GM19193 (cell line): ENCODE data around the gene AQP5.

Experiments
- POLR2A ChIP-seq: IDR thresholded peaks from 4 replicates; pipeline ENCODE4 v1.6.1; 2011; ENCODE audit not compliant: insufficient read depth, insufficient read length; ENCODE audit errors: extremely low read depth

The AQP5 gene

DNA sequence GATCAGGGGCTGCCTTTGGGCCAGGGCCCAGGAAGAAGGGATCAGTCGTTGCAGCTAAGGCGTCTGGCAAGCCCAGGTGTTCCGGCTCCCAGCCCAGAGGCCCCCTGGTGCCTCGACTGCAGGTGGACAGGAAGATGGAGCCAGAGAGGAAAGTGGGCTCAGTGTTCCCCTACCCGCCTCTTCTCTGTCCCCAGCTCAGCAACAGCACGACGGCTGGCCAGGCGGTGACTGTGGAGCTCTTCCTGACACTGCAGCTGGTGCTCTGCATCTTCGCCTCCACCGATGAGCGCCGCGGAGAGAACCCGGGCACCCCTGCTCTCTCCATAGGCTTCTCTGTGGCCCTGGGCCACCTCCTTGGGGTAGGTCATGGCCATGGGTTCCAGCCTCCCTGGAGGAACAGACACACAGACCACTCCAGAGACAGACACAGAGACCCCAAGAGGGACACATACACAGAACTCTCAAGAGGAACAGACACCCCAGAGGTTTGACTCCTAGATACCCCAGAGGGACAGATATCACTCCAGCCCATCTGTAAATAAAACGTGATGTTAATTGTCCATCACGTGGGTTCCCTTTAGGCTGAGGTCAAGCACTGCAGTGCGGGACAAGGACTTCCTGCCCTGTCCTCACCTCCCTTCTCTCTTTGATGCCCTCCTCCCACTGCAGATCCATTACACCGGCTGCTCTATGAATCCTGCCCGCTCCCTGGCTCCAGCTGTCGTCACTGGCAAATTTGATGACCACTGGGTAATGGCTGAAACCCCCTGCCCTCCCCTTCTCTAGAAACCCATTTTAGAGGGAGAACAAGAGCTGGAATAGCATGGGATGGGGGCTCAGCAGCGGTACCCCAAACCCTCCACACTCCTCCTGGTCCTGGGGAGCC, 7.5 kb upstream of the AQP5 start:
- no peak for TF ChIP-seq POLR2A

DNA sequence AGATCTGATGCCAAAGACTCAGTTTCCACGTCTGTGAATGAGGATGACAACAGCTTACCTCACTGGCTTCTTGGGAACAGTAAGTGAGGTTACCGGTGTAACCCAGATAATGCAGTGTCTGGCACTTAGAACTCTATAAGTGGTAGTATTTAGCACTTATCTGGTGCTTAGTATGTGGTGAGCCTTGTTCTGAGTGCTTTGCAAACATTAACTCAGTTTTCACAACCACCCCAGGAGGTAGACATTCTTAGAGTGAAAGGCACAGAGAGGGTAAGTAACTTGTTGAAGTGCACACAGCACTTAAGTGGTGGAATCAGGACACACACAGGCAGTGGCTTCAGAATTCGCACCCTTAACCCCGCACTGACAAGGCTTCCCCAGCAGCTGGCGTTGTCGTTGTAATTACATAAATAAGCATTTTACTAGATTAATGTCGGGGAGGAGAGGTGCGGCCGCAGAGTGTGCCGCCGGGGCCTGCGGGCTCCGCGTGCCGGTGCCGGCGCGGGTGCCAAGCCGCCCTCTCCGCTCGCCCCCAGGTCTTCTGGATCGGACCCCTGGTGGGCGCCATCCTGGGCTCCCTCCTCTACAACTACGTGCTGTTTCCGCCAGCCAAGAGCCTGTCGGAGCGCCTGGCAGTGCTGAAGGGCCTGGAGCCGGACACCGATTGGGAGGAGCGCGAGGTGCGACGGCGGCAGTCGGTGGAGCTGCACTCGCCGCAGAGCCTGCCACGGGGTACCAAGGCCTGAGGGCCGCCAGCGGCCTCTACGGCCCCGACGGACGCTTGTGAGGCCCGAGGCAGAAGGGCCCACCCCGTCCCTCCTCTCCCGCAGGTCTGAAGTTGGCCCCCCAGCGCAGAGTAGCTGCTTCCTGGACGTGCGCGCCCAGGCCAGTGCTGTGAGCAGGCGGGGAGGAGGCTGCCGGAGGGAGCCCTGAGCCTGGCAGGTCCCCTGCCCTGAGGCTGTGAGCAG, 6.5 kb upstream of the AQP5 start:
- TF ChIP-seq POLR2A, result no peak

DNA sequence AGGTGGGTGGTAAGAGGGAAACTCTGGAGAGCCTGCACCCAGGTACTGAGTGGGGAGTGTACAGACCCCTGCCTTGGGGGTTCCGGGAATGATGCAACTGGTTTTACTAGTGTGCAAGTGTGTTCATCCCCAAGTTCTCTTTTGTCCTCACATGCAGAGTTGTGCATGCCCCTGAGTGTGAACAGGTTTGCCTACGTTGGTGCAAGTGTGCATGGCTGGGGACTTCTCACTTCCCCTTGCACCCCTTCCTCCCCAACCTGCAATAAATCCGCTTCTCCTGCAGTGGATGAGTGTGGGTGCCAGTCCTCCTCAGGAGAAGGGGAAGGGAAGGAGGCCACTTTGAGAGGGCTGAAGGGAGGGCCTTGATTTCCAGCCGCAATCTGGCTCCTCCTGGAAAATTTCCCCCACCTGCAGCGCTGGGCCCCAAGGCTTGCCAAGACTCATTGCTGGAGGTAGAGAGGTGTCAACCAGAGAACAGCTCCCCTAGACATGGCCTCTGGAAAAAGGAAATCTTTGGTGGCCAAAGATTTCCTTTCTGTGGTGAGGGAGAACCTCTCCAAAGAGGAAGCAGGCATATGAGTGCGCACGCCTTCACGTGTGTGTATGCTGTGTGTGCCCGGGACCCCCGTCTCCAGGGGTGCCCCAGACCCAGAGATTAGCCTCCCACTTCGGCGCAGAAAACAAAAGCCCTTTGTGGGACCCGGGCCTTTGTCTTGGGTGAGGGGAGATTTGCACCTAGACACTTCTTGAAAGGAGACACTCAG, 5.6 kb upstream of the AQP5 start:
- TF ChIP-seq POLR2A, result no peak

- no peak for TF ChIP-seq POLR2A
Observed at GRCh38 chr12:49956663-49957569, 4.8 kb upstream of the AQP5 start.

DNA sequence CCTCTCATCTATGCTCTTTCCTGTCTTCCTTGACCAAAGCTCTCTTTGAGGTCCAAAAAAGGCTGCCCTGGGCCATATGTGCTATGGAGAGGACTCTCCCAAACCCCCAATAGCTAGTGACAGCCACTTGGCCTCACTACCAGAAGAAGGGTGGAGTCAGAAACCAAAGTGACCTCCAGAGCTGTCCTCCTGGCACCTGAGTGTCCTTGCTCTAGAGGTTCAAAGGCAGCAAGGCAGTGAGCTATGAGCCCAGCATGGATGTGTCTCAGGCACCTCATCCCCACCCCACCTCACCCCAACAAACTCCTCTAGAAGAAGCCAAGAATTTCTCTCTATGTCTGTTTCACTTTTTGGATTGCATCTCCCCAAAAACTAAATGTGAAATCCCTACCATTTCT, 4.1 kb upstream of the AQP5 start:
- no peak for TF ChIP-seq POLR2A

DNA sequence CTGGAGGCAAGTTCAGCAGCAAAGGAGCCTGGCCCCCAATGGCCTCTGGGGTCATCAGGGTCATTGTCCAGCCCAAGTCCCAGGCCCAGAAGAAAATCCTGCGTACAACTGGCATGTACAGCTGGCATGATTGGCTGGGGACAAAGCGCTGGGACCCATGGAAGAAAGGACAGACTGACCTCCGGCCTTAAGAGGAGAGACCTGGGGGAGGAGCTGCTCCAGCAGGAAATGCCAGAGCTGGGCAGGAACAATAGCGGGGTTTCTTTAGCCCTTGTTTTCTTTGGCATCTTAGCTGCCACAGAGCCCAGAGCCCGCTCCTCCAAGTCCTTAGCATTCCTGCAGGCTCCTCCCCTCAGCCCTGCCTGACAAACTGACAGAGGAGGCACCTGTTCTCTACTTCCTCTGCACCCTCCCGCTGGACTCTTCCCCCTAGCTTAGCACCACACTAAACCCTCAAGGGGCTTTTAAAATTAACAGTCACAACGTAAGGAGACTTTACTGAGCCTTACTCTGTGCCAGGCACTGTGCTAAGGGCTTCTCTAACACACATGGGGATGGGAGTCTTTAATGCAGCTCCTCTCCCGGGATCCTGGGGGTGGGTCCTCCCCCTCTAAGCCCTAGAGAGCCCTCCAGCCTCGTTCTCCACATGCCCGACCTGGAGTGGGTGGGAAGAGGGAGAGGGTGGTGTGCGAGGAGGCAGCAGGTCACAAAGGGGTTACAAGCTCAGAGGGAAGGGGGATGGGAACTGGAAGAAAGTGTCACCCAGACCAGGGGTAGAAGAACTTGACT, 1.8 kb upstream of the AQP5 start:
- no peak for TF ChIP-seq POLR2A

DNA sequence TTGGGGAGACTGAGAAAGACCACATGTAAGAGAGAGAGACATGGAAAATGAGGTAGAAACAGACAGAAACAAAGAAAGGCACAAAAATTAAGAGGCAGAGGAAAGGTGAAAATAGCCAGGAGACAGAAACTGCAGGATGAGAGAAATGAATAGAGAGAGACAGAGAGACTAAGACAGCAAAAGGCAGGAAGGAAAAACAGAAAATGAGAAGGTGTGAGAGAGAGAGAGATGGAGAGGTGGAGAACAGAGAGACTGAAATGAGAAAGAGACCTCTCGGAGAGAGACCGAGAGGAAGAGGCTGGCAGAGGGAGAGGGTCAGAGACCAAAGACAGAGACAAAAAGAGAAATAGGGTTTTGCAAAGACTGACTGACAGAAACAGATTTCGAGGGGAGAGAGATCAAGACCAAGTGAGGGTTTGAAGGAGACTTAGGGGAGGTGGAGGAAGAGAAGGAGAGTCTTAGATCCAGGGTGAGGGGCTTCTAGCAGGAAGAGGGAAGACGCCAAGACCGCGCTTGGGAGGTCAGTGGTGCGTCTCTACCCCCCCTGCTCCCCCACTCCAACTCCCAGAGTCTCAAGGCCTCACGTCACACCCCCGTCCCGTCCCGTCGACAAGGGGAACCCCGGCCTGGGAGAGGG, 1.1 kb upstream of the AQP5 start:
- no peak for TF ChIP-seq POLR2A

DNA sequence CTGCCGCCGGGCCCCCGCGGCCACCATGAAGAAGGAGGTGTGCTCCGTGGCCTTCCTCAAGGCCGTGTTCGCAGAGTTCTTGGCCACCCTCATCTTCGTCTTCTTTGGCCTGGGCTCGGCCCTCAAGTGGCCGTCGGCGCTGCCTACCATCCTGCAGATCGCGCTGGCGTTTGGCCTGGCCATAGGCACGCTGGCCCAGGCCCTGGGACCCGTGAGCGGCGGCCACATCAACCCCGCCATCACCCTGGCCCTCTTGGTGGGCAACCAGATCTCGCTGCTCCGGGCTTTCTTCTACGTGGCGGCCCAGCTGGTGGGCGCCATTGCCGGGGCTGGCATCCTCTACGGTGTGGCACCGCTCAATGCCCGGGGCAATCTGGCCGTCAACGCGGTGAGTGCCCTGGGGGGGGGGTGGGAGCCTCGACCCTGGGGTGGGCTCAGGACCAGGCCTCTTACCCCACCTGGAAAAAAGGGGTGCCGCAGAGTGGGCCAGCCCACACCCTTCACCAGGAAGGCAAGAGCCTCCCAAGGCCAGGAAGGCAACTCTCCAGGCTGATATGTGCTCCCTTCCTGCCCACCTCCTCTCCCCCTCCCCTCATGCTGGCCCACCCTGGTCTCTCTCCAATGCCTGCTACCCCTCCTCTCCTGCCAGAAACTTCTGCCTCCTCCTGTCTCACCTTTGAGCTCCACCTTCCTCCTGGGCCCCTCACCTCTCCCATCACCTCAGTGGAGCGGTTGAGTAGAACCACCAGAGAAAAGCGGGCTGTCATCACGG, 507 bp downstream of the AQP5 start:
- no peak for TF ChIP-seq POLR2A

GRCh38 chr12:49962861-49963765, 1.4 kb downstream of the AQP5 start:
- TF ChIP-seq POLR2A, result no peak

DNA sequence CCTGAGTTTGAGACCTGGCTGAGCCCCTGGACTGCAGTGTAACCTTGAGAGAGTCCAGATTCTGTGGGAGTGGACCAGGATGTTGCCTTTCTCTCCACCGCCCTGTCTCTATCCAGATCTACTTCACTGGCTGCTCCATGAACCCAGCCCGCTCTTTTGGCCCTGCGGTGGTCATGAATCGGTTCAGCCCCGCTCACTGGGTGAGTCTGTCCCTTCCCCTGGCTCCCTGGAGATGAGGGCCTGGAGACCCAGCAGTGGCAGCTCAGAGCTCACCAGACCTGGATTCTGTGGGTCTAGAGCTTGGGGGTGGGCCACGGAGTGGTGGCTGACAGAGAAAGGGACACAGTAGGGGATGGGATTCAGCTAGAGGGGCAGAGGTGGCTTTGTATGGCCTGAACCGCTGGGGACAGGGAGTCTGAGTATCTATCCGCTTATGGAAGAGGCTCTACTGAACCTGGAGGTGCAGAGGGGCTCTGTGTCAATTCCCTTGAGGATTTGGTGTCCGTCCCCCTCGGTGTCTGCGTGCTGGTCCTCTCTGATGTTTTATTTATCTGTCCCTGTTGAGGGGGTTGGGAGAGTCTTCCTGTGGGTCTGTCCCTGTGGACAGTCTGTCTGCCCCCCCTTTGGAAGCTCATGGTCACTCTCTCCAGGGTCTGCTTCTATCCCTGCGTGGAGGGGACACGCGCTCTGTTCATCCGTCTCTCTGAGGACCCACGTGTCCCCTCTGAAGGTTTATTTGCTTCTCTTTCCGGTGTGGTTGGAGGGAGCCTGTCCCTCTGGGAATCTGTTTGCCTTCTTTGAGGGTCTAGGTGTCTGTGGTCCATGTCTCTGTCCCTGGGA, 2.5 kb downstream of the AQP5 start:
- no peak for TF ChIP-seq POLR2A

DNA sequence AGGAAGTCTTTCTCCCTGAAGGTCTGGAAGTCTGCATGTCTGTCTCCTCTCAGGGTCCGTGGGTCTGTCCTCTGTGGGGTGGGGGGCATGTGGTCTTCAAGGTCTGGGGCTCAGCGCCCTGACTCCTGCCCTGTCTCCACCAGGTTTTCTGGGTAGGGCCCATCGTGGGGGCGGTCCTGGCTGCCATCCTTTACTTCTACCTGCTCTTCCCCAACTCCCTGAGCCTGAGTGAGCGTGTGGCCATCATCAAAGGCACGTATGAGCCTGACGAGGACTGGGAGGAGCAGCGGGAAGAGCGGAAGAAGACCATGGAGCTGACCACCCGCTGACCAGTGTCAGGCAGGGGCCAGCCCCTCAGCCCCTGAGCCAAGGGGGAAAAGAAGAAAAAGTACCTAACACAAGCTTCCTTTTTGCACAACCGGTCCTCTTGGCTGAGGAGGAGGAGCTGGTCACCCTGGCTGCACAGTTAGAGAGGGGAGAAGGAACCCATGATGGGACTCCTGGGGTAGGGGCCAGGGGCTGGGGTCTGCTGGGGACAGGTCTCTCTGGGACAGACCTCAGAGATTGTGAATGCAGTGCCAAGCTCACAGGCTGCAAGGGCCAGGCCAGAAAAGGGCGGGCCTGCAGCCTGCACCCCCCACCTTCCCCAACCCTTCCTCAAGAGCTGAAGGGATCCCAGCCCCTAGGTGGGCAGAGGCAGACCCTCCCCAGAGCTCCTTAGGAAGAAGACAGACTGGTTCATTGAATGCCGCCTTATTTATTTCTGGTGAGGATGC, 3.4 kb downstream of the AQP5 start:
- no peak for TF ChIP-seq POLR2A
